HepG2 (cell line): ENCODE results near the gene THBS2.

Source experiments
- FOSL1 ChIP-seq: sonication (generic); formaldehyde crosslinking; IDR thresholded peaks from 2 replicates; pipeline ENCODE4 v1.9.0; 2021; ENCODE audit warnings: missing genetic modification reagents, borderline replicate concordance
- FOXM1 ChIP-seq: sonication (generic); formaldehyde crosslinking; IDR thresholded peaks from 2 replicates; pipeline ENCODE4 v1.5.0; 2020; ENCODE audit warnings: missing genetic modification reagents
- JUN ChIP-seq: sonication (generic); formaldehyde crosslinking; IDR thresholded peaks from 2 replicates; pipeline ENCODE4 v1.4.0; 2020; ENCODE audit warnings: mild to moderate bottlenecking, missing genetic modification reagents
- MAFK ChIP-seq, 2 experiments: IDR thresholded peaks in 1 of 2; conservative IDR thresholded peaks in 1 of 2; 2 replicates each; pipeline ENCODE4 v1.6.1; 2011; ENCODE audit warnings: improper control_type of control experiment in 2 of 2, low read length in 2 of 2
- MLLT10 ChIP-seq: sonication (generic); formaldehyde crosslinking; IDR thresholded peaks from 2 replicates; pipeline ENCODE4 v1.4.0; 2020; ENCODE audit warnings: missing genetic modification reagents
- SP2 ChIP-seq: sonication (generic); formaldehyde crosslinking; IDR thresholded peaks from 2 replicates; pipeline ENCODE4 v1.5.1; 2020; ENCODE audit warnings: mild to moderate bottlenecking, missing genetic modification reagents
- U2AF1 ChIP-seq: fragments of 200-400 bp; formaldehyde crosslinking; optimal IDR thresholded peaks from 2 replicates; pipeline ENCODE3; 2017; ENCODE audit warnings: mild to moderate bottlenecking, low read depth, low read length
- ZNF317 ChIP-seq: sonication (generic); formaldehyde crosslinking; IDR thresholded peaks from 2 replicates; pipeline ENCODE4 v1.5.0; 2020; ENCODE audit warnings: mild to moderate bottlenecking, missing genetic modification reagents
- TF ChIP-seq, protein P1 (sequence below): sonication (generic); formaldehyde crosslinking; IDR thresholded peaks from 2 replicates; pipeline ENCODE4 v1.4.0; 2020; ENCODE audit warnings: mild to moderate bottlenecking, missing genetic modification reagents, borderline replicate concordance
- TF ChIP-seq, protein P2 (sequence below): sonication (generic); formaldehyde crosslinking; IDR thresholded peaks from 2 replicates; pipeline ENCODE4 v1.5.0; 2020; ENCODE audit warnings: mild to moderate bottlenecking, missing genetic modification reagents, moderate library complexity
- TF ChIP-seq, protein P3 (sequence below): sonication (generic); formaldehyde crosslinking; IDR thresholded peaks from 2 replicates; pipeline ENCODE4 v1.4.0; 2020; ENCODE audit warnings: missing genetic modification reagents, mild to moderate bottlenecking, borderline replicate concordance

DNA sequence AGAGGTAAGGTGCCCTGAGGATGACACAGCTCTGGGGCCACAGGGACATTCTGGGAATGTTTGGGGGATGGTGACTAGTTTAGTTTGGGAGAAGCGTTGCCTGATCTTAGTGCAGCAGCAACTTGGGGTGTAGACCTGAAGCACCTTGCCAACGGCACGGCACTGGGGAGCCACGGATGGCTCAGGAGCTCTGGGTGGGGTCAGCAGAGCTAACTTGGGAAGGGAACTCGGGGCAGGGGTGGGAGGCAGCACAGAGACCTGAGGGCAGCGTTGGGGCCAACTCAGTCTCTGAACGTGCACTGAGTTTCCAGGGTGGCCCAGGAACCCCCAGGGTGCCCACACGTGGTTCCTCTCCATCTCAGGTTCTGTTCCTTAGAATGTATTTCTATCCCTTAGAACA is 14.9 kb downstream of the THBS2 start:
- TF ChIP-seq, protein P1, sequence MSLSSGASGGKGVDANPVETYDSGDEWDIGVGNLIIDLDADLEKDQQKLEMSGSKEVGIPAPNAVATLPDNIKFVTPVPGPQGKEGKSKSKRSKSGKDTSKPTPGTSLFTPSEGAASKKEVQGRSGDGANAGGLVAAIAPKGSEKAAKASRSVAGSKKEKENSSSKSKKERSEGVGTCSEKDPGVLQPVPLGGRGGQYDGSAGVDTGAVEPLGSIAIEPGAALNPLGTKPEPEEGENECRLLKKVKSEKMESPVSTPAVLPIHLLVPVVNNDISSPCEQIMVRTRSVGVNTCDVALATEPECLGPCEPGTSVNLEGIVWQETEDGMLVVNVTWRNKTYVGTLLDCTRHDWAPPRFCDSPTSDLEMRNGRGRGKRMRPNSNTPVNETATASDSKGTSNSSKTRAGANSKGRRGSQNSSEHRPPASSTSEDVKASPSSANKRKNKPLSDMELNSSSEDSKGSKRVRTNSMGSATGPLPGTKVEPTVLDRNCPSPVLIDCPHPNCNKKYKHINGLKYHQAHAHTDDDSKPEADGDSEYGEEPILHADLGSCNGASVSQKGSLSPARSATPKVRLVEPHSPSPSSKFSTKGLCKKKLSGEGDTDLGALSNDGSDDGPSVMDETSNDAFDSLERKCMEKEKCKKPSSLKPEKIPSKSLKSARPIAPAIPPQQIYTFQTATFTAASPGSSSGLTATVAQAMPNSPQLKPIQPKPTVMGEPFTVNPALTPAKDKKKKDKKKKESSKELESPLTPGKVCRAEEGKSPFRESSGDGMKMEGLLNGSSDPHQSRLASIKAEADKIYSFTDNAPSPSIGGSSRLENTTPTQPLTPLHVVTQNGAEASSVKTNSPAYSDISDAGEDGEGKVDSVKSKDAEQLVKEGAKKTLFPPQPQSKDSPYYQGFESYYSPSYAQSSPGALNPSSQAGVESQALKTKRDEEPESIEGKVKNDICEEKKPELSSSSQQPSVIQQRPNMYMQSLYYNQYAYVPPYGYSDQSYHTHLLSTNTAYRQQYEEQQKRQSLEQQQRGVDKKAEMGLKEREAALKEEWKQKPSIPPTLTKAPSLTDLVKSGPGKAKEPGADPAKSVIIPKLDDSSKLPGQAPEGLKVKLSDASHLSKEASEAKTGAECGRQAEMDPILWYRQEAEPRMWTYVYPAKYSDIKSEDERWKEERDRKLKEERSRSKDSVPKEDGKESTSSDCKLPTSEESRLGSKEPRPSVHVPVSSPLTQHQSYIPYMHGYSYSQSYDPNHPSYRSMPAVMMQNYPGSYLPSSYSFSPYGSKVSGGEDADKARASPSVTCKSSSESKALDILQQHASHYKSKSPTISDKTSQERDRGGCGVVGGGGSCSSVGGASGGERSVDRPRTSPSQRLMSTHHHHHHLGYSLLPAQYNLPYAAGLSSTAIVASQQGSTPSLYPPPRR (CRISPR knock-in tag): no peak
- TF ChIP-seq SP2 (CRISPR knock-in tag) (no peak), MAFK (conservative IDR thresholded peaks at IDR 0.05 in 1 of 2, IDR thresholded peaks at IDR 0.05 in 1 of 2; ENCODE audit: low read length in 2 of 2) (no peak), JUN (CRISPR knock-in tag) (no peak), ZNF317 (no peak), U2AF1 (no peak), MLLT10 (CRISPR knock-in tag) (no peak), FOXM1 (CRISPR knock-in tag) (no peak), FOSL1 (no peak)
- TF ChIP-seq, protein P2, sequence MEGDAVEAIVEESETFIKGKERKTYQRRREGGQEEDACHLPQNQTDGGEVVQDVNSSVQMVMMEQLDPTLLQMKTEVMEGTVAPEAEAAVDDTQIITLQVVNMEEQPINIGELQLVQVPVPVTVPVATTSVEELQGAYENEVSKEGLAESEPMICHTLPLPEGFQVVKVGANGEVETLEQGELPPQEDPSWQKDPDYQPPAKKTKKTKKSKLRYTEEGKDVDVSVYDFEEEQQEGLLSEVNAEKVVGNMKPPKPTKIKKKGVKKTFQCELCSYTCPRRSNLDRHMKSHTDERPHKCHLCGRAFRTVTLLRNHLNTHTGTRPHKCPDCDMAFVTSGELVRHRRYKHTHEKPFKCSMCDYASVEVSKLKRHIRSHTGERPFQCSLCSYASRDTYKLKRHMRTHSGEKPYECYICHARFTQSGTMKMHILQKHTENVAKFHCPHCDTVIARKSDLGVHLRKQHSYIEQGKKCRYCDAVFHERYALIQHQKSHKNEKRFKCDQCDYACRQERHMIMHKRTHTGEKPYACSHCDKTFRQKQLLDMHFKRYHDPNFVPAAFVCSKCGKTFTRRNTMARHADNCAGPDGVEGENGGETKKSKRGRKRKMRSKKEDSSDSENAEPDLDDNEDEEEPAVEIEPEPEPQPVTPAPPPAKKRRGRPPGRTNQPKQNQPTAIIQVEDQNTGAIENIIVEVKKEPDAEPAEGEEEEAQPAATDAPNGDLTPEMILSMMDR (CRISPR knock-in tag): no peak
- TF ChIP-seq, protein P3, sequence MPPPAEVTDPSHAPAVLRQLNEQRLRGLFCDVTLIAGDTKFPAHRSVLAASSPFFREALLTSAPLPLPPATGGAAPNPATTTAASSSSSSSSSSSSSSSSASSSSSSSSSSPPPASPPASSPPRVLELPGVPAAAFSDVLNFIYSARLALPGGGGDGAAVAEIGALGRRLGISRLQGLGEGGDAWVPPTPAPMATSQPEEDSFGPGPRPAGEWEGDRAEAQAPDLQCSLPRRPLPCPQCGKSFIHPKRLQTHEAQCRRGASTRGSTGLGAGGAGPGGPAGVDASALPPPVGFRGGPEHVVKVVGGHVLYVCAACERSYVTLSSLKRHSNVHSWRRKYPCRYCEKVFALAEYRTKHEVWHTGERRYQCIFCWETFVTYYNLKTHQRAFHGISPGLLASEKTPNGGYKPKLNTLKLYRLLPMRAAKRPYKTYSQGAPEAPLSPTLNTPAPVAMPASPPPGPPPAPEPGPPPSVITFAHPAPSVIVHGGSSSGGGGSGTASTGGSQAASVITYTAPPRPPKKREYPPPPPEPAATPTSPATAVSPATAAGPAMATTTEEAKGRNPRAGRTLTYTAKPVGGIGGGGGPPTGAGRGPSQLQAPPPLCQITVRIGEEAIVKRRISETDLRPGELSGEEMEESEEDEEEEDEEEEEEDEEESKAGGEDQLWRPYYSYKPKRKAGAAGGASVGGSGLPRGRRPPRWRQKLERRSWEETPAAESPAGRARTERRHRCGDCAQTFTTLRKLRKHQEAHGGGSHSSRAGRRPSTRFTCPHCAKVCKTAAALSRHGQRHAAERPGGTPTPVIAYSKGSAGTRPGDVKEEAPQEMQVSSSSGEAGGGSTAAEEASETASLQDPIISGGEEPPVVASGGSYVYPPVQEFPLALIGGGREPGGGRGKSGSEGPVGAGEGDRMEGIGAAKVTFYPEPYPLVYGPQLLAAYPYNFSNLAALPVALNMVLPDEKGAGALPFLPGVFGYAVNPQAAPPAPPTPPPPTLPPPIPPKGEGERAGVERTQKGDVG: no peak
